ENCODE results near the gene INPP5D. TPM values are rescaled to one million over a fixed set of nuclear protein-coding genes. Genes with fewer than 3 reads are reported as not detected.

Gene INPP5D
- polyA plus RNA-seq, 1 of the 3 experiments (the other 2 are of a cell fraction) = 1.3 TPM

DNA sequence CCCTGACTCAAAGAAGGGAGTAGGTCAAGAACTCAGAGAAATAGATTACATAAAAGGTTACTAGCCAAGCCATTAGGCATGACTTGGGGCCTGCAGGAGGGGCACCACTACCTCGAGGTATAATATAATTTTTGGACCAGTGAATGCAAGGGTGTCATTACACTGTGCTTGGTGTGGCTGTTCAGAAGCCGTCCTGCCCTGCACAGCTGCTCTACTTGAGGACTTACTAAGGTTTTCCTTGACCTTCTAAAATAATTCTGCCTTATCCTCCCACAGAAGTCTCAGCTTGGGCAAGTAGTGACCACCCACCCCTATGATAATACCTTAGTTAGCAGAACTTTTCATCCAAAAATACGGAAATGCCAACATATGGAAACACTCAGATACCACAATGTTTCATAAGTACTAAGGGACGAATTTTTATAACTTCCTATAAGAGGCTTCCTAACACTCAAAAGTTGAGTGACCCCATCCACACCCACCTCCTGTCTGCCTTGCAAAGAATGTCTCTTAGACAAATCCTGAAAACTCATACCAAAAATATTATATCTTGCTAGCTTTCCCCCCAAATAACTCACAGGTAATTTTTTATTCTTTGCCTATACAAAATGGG lies 173.6 kb downstream of the INPP5D start:
- H3K27me3 ChIP-seq (ENCODE audit: insufficient read depth) = no peaks in the 10 kb centered on the region
- POLR2A ChIA-PET = no interaction called here

DNA sequence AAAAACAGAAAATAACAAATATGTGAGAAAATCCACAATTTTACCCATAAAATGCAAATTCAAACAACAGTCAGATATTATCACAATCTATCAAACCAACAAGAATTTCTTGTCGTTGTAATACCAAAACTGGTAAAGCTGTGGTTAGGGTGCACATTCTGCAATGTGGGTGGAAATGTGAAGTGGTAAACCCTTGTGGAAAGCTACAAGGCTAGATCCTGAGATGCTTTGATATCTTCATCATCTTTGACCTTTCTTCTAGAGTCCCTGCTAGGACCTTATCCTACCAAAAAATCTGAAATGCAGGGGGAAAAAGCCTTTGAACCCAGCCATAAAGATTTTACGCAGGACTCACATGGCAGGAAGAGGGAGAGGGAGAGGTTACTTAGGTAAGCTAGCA lies 174.1 kb downstream of the INPP5D start:
- no peak overlapping the region for H3K27ac ChIP-seq (ENCODE audit: low read depth in 2 of 2, low read length in 1 of 2)
- no peak overlapping the region for H3K4me2 ChIP-seq
- 68% methylated on average over 2 of the region's 2 CpGs for WGBS (ENCODE audit: low lambda C conversion rate)
- no peaks in the 10 kb centered on the region for H3K27me3 ChIP-seq (ENCODE audit: insufficient read depth)
- no peak overlapping the region for H2AFZ ChIP-seq (ENCODE audit: low read depth)
- no peaks in the 10 kb centered on the region for H4K20me1 ChIP-seq (ENCODE audit: insufficient read depth)
- no peak for DNase-seq
- no peaks in the 10 kb centered on the region for H3K36me3 ChIP-seq (replicated peaks in 1 of 2; ENCODE audit: control insufficient read depth in 1 of 2, insufficient read depth in 2 of 2, low read length in 1 of 2)
- H3K4me1 ChIP-seq (ENCODE audit: control insufficient read depth in 1 of 2, insufficient read depth in 2 of 2, low read depth in 1 of 2, low read length in 1 of 2) = no peaks in the 10 kb centered on the region
- H3K9me2 ChIP-seq = no peaks in the 10 kb centered on the region
- no peaks in the 10 kb centered on the region for H3F3A ChIP-seq (replicated peaks; ENCODE audit: insufficient read depth)
- ChIA-PET POLR2A (no interaction called here), CTCF (no interaction called here)
- no peak overlapping the region for H3K9ac ChIP-seq
- TF ChIP-seq, protein P1, sequence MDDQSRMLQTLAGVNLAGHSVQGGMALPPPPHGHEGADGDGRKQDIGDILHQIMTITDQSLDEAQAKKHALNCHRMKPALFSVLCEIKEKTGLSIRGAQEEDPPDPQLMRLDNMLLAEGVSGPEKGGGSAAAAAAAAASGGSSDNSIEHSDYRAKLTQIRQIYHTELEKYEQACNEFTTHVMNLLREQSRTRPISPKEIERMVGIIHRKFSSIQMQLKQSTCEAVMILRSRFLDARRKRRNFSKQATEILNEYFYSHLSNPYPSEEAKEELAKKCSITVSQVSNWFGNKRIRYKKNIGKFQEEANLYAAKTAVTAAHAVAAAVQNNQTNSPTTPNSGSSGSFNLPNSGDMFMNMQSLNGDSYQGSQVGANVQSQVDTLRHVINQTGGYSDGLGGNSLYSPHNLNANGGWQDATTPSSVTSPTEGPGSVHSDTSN (IDR thresholded peaks at IDR 0.05) = no peak
- no peak for TF ChIP-seq TEAD4 (IDR thresholded peaks at IDR 0.05; ENCODE audit: borderline replicate concordance, insufficient read depth)
- TF ChIP-seq, protein P2, sequence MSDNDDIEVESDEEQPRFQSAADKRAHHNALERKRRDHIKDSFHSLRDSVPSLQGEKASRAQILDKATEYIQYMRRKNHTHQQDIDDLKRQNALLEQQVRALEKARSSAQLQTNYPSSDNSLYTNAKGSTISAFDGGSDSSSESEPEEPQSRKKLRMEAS (IDR thresholded peaks at IDR 0.05; ENCODE audit: low read depth) = no peak
- no peak for TF ChIP-seq MXI1 (IDR thresholded peaks at IDR 0.05; ENCODE audit: low read depth, low read length)
- TF ChIP-seq GATA2 (CRISPR knock-in tag; IDR thresholded peaks at IDR 0.05) = no peak
- TF ChIP-seq ELF1 (IDR thresholded peaks at IDR 0.05) = no peak
- TF ChIP-seq, protein P3, sequence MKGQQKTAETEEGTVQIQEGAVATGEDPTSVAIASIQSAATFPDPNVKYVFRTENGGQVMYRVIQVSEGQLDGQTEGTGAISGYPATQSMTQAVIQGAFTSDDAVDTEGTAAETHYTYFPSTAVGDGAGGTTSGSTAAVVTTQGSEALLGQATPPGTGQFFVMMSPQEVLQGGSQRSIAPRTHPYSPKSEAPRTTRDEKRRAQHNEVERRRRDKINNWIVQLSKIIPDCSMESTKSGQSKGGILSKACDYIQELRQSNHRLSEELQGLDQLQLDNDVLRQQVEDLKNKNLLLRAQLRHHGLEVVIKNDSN (IDR thresholded peaks at IDR 0.05; ENCODE audit: borderline replicate concordance, low read depth) = no peak
- no peaks in the 10 kb centered on the region for H3K9me3 ChIP-seq
- H3K4me3 ChIP-seq (ENCODE audit: low read depth in 2 of 2, low read length in 1 of 2) = no peak overlapping the region
- H3K79me2 ChIP-seq (ENCODE audit: insufficient read depth) = no peaks in the 10 kb centered on the region

More for the DNA sequence above, 173.6 kb downstream of the INPP5D start:
- 44% methylated on average over 4 of the region's 4 CpGs for WGBS (ENCODE audit: low lambda C conversion rate)
- no peak overlapping the region for H3K4me2 ChIP-seq
- no peaks in the 10 kb centered on the region for H3K79me2 ChIP-seq (ENCODE audit: insufficient read depth)
- TF ChIP-seq RAD21 (IDR thresholded peaks at IDR 0.05; ENCODE audit: low read length) (no peak), EP300 (IDR thresholded peaks at IDR 0.05; ENCODE audit: borderline replicate concordance in 1 of 2, low read depth in 1 of 2, low read length in 1 of 2) (no peak), FOXM1 (IDR thresholded peaks at IDR 0.05; ENCODE audit: low read depth) (no peak), RFX5 (IDR thresholded peaks at IDR 0.05; ENCODE audit: low read length) (no peak), NFIC (IDR thresholded peaks at IDR 0.05; ENCODE audit: borderline replicate concordance) (no peak), RCOR1 (IDR thresholded peaks at IDR 0.05; ENCODE audit: low read length) (no peak), MXI1 (IDR thresholded peaks at IDR 0.05; ENCODE audit: low read depth, low read length) (no peak), JUND (IDR thresholded peaks at IDR 0.05) (no peak), FOSL2 (IDR thresholded peaks at IDR 0.05; ENCODE audit: borderline replicate concordance, low read depth) (no peak), SIN3A (IDR thresholded peaks at IDR 0.05; ENCODE audit: borderline replicate concordance, low read depth, low read length) (no peak), TCF12 (IDR thresholded peaks at IDR 0.05) (no peak), POLR2AphosphoS5 (IDR thresholded peaks at IDR 0.05; ENCODE audit: low read depth, low read length) (no peak), ELF1 (IDR thresholded peaks at IDR 0.05) (no peak), NRF1 (IDR thresholded peaks at IDR 0.05; ENCODE audit: low read depth, low read length) (no peak)
- TF ChIP-seq, protein P4, sequence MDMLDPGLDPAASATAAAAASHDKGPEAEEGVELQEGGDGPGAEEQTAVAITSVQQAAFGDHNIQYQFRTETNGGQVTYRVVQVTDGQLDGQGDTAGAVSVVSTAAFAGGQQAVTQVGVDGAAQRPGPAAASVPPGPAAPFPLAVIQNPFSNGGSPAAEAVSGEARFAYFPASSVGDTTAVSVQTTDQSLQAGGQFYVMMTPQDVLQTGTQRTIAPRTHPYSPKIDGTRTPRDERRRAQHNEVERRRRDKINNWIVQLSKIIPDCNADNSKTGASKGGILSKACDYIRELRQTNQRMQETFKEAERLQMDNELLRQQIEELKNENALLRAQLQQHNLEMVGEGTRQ (IDR thresholded peaks at IDR 0.05; ENCODE audit: borderline replicate concordance, low read depth, low read length) = no peak
- TF ChIP-seq, protein P5, sequence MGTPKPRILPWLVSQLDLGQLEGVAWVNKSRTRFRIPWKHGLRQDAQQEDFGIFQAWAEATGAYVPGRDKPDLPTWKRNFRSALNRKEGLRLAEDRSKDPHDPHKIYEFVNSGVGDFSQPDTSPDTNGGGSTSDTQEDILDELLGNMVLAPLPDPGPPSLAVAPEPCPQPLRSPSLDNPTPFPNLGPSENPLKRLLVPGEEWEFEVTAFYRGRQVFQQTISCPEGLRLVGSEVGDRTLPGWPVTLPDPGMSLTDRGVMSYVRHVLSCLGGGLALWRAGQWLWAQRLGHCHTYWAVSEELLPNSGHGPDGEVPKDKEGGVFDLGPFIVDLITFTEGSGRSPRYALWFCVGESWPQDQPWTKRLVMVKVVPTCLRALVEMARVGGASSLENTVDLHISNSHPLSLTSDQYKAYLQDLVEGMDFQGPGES (IDR thresholded peaks at IDR 0.05; ENCODE audit: low read depth, low read length) = no peak
- TF ChIP-seq, protein P1 (IDR thresholded peaks at IDR 0.05) = no peak
- TF ChIP-seq, protein P3 (IDR thresholded peaks at IDR 0.05; ENCODE audit: borderline replicate concordance, low read depth) = no peak
- no peaks in the 10 kb centered on the region for H3F3A ChIP-seq (replicated peaks; ENCODE audit: insufficient read depth)
- H3K4me1 ChIP-seq (ENCODE audit: control insufficient read depth in 1 of 2, insufficient read depth in 2 of 2, low read depth in 1 of 2, low read length in 1 of 2) = no peaks in the 10 kb centered on the region
- H4K20me1 ChIP-seq (ENCODE audit: insufficient read depth) = no peaks in the 10 kb centered on the region
- DNase-seq = no peak
- CTCF ChIA-PET = no interaction called here
- H3K4me3 ChIP-seq (ENCODE audit: low read depth in 2 of 2, low read length in 1 of 2) = no peak overlapping the region
- H3K27ac ChIP-seq (ENCODE audit: low read depth in 2 of 2, low read length in 1 of 2) = no peak overlapping the region
- H2AFZ ChIP-seq (ENCODE audit: low read depth) = no peak overlapping the region
- H3K9ac ChIP-seq = no peak overlapping the region
- H3K9me2 ChIP-seq = no peaks in the 10 kb centered on the region
- no peaks in the 10 kb centered on the region for H3K36me3 ChIP-seq (replicated peaks in 1 of 2; ENCODE audit: control insufficient read depth in 1 of 2, insufficient read depth in 2 of 2, low read length in 1 of 2)
- no peaks in the 10 kb centered on the region for H3K9me3 ChIP-seq
